ENCODE data around the gene PAEP.

DNA sequence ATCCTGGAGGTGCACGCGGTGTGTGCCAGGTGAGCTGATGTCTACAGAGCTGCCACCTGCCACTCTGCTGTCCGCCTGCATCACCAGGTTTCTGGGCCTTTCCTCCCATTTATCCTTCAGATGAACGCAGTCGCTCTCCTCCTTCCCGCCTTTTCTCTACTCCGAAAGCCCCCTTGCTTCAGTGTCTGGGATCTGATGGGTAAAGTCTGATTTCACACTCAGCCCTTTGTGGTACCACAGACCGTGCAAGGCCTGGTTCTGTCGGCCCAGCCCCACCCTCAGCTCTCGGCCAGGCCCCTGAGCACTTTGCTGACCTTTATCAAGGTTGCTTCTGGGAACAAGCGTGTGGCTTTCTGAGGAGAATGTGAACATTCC lies 45.3 kb downstream of the PAEP start:
- no peak for TF ChIP-seq POLR2A (IDR thresholded peaks at IDR 0.05)
- TF ChIP-seq, protein P1, sequence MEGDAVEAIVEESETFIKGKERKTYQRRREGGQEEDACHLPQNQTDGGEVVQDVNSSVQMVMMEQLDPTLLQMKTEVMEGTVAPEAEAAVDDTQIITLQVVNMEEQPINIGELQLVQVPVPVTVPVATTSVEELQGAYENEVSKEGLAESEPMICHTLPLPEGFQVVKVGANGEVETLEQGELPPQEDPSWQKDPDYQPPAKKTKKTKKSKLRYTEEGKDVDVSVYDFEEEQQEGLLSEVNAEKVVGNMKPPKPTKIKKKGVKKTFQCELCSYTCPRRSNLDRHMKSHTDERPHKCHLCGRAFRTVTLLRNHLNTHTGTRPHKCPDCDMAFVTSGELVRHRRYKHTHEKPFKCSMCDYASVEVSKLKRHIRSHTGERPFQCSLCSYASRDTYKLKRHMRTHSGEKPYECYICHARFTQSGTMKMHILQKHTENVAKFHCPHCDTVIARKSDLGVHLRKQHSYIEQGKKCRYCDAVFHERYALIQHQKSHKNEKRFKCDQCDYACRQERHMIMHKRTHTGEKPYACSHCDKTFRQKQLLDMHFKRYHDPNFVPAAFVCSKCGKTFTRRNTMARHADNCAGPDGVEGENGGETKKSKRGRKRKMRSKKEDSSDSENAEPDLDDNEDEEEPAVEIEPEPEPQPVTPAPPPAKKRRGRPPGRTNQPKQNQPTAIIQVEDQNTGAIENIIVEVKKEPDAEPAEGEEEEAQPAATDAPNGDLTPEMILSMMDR (IDR thresholded peaks at IDR 0.05): no peak
- TF ChIP-seq EP300 (IDR thresholded peaks at IDR 0.05): no peak
- no peak for TF ChIP-seq POLR2AphosphoS5 (IDR thresholded peaks at IDR 0.05)
